HFFc6 (cell line): Measurements from ENCODE around the gene SULF2. TPM values are rescaled to one million over a fixed set of nuclear protein-coding genes. Genes with fewer than 3 reads are reported as not detected.

Source experiments
- DNase-seq: peaks from one replicate; pipeline ENCODE4 v3.0.0-alpha.2; 2018
- H3K27ac Mint-ChIP-seq: 2 replicates; pipeline ENCODE4 v1.8.0; 2020; ENCODE audit warnings: mild to moderate bottlenecking, mixed read lengths
- H3K27me3 Mint-ChIP-seq: 2 replicates; pipeline ENCODE4 v1.8.0; 2021; ENCODE audit warnings: mild to moderate bottlenecking, moderate library complexity, mixed read lengths; ENCODE audit not compliant: insufficient read depth
- H3K36me3 Mint-ChIP-seq: 2 replicates; pipeline ENCODE4 v1.8.0; 2021; ENCODE audit warnings: low read depth, mixed read lengths
- H3K4me1 Mint-ChIP-seq: 2 replicates; pipeline ENCODE4 v1.8.0; 2020; ENCODE audit warnings: low read depth, mixed read lengths
- H3K4me3 Mint-ChIP-seq: 2 replicates; pipeline ENCODE4 v1.8.0; 2020; ENCODE audit warnings: mild to moderate bottlenecking, moderate library complexity, mixed read lengths
- H3K9me3 Mint-ChIP-seq: 2 replicates; pipeline ENCODE4 v1.8.0; 2020; ENCODE audit warnings: mild to moderate bottlenecking, mixed read lengths
- CTCF ChIP-seq: fragments of 200-600 bp; sonication (generic); IDR thresholded peaks from 2 replicates; pipeline ENCODE4 v1.5.0; 2021; ENCODE audit warnings: antibody characterized with exemption, mild to moderate bottlenecking
- total RNA-seq, 6 experiments: library from RNA; stranded (reverse); fragmentation: NEBNext Ultra II Directional; extraction: Animal tissue kit (Norgen Biotek cat#: 25700); gene quantifications; 2 replicates in 1 of 6; 3 replicates in 5 of 6; pipeline ENCODE4 v1.2.3, GENCODE V29; 2021

Gene SULF2
- total RNA-seq, 6 experiments from 2014 or later: 0.23 to 1.3 (median 0.33) TPM

- Mint-ChIP-seq H3K9me3 (no peaks in the 10 kb centered on the region), H3K4me3 (no peak overlapping the region), H3K36me3 (no peaks in the 10 kb centered on the region), H3K4me1 (no peaks in the 10 kb centered on the region), H3K27ac (no peak overlapping the region), H3K27me3 (peaks cover 25% of the 10 kb centered on the region)
- no peak for DNase-seq
- no peak for TF ChIP-seq CTCF
These were observed 31.5 kb downstream of the SULF2 start for GRCh38 chr20:47753576-47754387.

- Mint-ChIP-seq H3K4me3 (no peak overlapping the region), H3K27me3 (peaks cover 20% of the 10 kb centered on the region)
These were observed 33.8 kb downstream of the SULF2 start for GRCh38 chr20:47751449-47751848.

GRCh38 chr20:47749339-47749738 lies 35.9 kb downstream of the SULF2 start:
- Mint-ChIP-seq H3K27ac (no peak overlapping the region), H3K27me3 (peaks cover 12% of the 10 kb centered on the region), H3K4me3 (no peak overlapping the region), H3K9me3 (no peaks in the 10 kb centered on the region), H3K36me3 (no peaks in the 10 kb centered on the region), H3K4me1 (no peaks in the 10 kb centered on the region)
- DNase-seq: no peak
- no peak for TF ChIP-seq CTCF

More at GRCh38 chr20:47751449-47751848, 33.8 kb downstream of the SULF2 start:
- H3K4me1 Mint-ChIP-seq: no peaks in the 10 kb centered on the region
- no peak overlapping the region for H3K27ac Mint-ChIP-seq
- no peak for TF ChIP-seq CTCF
- no peaks in the 10 kb centered on the region for H3K36me3 Mint-ChIP-seq
- H3K9me3 Mint-ChIP-seq: no peaks in the 10 kb centered on the region
- no peak for DNase-seq

DNA sequence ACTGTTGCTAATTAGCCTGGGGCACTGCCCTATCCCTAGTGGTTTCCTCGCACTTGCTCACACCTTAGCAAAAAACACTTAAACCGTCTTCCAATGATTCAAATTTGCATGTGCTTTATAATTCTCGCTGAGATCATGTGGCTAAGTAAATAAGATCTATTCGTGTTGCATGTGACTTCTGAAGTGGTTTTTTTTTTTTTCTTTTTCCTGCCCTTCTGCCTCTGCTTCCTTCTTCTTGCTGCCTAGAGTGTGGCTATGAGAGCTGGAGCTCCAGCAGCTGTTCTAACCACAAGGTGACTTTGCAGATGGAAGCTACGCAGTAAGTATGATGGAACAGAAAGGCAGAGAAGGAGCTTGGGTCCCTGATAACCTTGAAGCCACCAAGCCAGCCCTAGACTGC lies 36.5 kb downstream of the SULF2 start:
- peaks cover 12% of the 10 kb centered on the region for H3K27me3 Mint-ChIP-seq
- H3K27ac Mint-ChIP-seq: no peak overlapping the region
- no peaks in the 10 kb centered on the region for H3K4me1 Mint-ChIP-seq
- H3K4me3 Mint-ChIP-seq: no peak overlapping the region
- TF ChIP-seq CTCF: no peak
- no peak for DNase-seq
- no peaks in the 10 kb centered on the region for H3K9me3 Mint-ChIP-seq
- H3K36me3 Mint-ChIP-seq: no peaks in the 10 kb centered on the region

DNA sequence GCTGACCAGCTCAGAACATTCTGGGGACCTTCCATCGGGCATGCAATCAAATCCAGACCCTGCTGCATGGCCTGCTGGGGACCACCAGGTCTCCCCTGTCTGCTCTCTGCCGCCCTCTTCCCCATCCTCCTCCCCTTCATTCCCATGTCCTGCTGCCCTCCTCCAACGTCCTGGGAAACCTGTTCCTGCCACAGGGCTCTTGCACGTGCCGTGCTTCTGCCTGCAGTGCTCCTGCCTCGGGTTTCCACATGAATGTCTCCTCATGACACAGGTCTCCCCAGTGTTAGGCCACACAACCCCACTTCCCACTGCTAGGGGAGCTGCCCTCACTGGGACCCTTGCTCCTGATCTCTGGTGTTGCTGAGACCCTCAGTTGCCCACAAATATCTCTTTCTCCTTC lies 37.2 kb downstream of the SULF2 start:
- TF ChIP-seq CTCF: no peak
- Mint-ChIP-seq H3K4me3 (no peak overlapping the region), H3K9me3 (no peaks in the 10 kb centered on the region), H3K27me3 (peaks cover 19% of the 10 kb centered on the region), H3K4me1 (no peaks in the 10 kb centered on the region), H3K27ac (no peak overlapping the region), H3K36me3 (no peaks in the 10 kb centered on the region)
- no peak for DNase-seq
